NCI-H1436 treated with DMSO at 0.1 percent for 48 hours (cell line): ENCODE data around the gene ZNF44.
"Not testable (repeated sequence)": the region's sequence is repeated elsewhere in the genome, so short reads cannot be mapped to it uniquely, and the experiment has no call there.

ENCODE experiments used
- DNase-seq: peaks from one replicate; lab custom pipeline; 2025; lab: John Stamatoyannopoulos, UW

The ZNF44 gene

GRCh38 chr19:12294249-12295158 is at the start of gene ZNF44:
Gene ZNF44 (minus strand): TSS chr19:12294883. CDS start chr19:12294694, 189 bp downstream.
- peak; percentile 36 for DNase-seq

GRCh38 chr19:12333162-12334159 is 38.8 kb upstream of the ZNF44 start, which contains the start of gene ZNF563:
Gene ZNF563 (minus strand): TSS chr19:12333633. CDS start chr19:12333482, 151 bp downstream.
- DNase-seq: peak; percentile 34

DNA sequence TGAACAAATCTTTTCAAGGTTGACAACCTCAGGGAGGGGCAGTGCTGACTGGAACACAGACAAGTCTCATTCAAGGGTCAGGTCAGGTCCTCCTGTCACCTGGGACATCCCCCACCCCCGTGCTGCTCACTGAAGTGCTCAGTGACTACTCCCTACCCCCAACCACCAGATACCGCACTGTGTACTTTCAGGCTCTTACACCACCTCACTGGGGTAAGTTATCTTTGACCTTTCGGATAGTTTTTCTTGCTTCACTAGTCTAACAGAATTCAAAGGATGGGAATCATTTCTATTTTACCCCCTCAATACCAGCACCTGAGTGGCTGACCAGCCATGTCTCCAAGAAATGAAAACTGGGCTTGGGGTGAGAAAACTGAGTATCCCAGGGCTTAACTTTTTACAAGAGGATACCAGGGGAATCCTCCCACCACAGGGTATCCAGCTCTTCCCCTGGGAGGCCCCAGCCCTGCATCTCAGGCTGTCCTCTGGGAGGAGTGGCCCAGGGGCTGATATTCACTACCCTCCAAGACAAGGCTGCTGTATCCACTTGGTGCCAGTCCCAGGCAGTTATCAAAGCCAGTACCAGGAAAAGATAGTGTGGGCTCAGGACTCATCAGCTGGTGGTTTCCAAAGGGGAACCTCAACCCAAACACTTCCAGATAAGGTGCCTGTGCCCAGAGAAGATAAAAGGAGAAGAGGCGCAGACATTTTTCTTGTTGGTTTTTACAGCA is 36.7 kb upstream of the ZNF44 start:
- DNase-seq: no peak

DNA sequence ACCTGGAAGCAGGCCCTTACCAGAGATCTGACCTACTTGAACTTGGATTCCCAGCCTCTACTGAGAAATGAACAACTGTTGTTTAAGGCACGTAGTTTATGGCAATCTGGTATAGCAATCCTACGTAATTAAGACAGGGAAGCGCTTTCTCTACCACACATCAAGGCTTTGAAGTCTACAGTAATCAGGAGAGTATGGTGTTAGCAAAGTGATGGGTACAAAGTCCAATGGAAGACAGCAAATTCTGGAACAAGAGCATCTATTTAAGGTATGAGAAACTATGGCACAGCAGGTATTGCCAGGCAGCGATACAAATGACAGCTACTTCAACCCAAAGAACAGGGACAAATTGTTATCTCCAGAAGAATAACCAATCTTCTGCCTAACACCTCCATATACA is 35.7 kb upstream of the ZNF44 start:
- no peak for DNase-seq

GRCh38 chr19:12325690-12326089 is 31.0 kb upstream of the ZNF44 start:
- DNase-seq: no peak

- DNase-seq: no peak
Observed at GRCh38 chr19:12318782-12319413, 24.2 kb upstream of the ZNF44 start.

GRCh38 chr19:12314553-12314952 is 19.9 kb upstream of the ZNF44 start:
- DNase-seq: no peak

- not testable (repeated sequence) for DNase-seq
Observed at GRCh38 chr19:12308891-12309290, 14.2 kb upstream of the ZNF44 start.

GRCh38 chr19:12295191-12295590 is 508 bp upstream of the ZNF44 start:
- no peak for DNase-seq

- DNase-seq: no peak
Observed at GRCh38 chr19:12293777-12294248, 870 bp downstream of the ZNF44 start.

GRCh38 chr19:12289790-12290065 is 5.0 kb downstream of the ZNF44 start:
- DNase-seq: no peak

DNA sequence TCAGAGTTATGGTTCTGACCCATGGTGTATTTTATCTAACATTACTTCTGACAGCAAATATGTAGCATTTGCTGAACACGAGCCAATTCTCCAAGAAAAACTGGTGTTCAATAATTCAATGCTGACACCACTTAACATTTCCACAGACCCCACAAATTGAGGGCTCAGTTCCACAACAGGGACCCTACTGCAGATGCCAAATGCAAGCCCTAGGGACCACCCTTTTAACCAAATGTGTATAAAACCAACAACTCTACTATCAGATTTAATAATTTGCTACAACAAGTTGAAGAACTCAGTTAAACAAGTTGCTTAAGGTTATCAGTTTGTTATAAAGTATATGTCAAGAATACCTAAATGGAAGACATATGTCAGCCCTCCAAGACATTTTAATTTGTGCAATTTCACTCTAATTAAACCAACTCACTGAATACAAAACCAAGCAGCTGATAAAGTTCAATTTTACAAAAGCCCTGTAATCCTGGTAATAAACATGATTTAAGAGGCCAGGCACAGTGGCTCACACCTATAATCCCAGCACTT is 6.7 kb downstream of the ZNF44 start:
- no peak for DNase-seq

GRCh38 chr19:12284631-12285030 is 10.1 kb downstream of the ZNF44 start:
- DNase-seq: no peak

- no peak for DNase-seq
Observed at GRCh38 chr19:12284226-12284625, 10.5 kb downstream of the ZNF44 start.

DNA sequence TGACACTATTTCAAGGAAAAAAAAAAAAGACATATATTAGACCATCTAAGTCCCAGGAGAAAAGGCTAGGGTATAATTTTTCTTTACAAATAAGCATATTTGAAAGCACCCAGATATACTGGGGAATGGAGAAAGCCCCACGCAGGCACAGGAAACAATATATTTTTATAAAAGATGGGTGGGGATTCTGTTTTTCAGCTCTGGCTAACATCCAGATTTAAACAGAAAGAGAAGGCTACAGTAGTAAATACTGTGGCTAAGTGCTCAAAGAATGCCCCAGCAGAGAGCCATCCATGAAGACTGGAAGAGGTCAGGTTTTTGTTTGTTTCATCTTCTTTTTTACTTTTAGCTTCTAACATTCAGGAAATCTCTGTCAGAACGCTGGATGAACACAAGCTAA is 16.0 kb downstream of the ZNF44 start:
- DNase-seq: no peak

DNA sequence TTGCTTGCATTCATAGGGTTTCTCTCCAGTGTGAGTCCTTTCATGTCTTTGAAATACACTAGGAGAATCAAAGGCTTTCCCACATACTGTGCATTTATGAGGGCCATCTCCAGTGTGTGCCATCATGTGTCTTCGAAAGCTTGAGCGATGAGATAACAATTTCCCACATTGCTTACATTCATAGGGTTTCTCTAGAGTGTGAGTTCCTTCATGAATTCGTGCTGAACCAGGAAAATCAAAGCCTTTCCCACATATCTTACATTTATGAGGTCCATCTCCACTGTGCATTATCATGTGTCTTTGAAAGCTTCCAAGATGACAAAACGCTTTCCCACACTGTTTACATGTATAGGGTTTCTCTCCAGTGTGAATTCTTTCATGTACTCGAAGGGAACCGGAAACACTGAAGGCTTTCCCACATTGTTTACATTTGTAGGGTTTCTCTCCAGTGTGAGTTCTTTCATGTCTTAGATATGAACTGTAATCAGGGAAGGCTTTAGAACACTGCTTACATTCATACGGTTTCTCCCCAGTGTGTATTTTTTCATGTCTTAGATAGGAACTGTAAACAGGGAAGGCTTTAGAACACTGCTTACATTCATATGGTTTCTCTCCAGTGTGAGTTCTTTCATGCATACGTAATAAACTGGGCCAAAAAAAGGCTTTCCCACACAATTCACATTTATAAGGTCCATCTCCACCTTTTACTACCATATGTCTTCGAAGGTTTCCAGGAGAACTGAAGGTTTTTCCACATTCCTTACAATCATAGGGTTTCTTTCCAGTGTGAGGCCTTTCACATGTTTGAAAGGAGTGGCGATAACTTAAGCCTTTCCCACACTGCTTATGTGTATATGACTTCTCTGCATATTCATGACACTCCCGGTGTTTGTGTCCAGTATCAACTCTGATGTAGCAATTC is 21.4 kb downstream of the ZNF44 start:
- DNase-seq: no peak

GRCh38 chr19:12272386-12272785 is 22.3 kb downstream of the ZNF44 start:
- no peak for DNase-seq

DNA sequence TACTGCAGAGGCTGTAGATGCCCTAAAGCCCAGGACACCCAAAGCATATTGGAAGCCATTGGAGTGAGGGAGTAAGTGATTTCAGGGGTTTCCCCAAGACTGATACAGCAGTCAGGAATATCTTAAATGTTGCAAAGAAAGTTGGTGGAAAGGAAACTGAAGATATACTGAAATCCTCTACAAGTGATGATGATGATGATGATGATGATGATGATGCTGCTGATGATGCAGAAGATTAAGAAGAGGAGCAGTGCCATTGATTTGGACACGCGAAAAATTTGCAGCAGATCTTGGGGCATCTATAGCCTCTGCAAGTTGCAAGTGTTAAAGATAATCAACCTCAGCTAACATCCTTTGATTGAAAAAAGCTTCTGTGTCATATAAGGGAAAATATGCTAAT is 23.8 kb downstream of the ZNF44 start:
- DNase-seq: no peak

DNA sequence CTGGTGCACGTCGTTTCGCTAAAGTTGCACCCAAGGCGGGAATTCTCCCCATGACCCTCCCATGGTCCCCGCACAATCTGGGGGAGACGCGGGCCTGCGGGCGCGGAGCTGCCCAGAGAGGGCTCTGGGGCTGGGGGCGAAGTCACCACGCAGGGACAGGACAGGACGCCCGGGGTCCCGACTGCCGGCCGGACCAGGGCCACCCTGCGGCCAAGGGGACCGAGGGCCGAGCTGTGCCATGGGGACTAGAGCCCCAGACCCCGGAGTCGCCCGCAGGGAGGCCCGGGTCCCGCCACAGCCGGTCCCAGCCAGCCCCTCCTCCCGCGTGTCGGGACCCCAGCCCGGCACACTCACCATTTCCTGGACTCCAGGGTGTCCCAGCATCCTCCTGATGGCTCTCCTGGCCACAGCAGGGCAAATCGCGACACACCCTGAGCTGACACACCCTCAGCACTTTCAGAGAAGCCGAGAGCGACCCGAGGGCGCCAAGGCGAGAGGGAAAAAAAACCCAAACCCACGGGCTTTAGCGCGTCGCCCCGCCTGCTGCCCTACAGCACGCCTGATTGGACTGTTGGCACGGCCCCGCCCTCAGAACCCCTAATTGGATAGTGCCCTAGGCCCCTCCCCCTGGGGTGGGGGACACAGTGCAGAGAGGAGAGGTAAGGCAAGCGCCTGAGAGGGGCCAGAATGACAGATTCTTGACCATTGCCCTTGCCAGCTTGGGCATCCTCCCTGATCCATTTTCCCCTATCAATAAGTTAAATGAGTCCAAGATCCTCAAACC is 28.6 kb downstream of the ZNF44 start:
- no peak for DNase-seq
